Measurements from ENCODE around the gene STK31. TPM values are rescaled to one million over a fixed set of nuclear protein-coding genes. Genes with fewer than 3 reads are reported as not detected.
"Not testable (repeated sequence)": the region's sequence is repeated elsewhere in the genome, so short reads cannot be mapped to it uniquely, and the experiment has no call there.

The STK31 gene
- total and polyA plus RNA-seq, 2 experiments from 2014 or later, result 0.06 to 0.10 TPM

DNA sequence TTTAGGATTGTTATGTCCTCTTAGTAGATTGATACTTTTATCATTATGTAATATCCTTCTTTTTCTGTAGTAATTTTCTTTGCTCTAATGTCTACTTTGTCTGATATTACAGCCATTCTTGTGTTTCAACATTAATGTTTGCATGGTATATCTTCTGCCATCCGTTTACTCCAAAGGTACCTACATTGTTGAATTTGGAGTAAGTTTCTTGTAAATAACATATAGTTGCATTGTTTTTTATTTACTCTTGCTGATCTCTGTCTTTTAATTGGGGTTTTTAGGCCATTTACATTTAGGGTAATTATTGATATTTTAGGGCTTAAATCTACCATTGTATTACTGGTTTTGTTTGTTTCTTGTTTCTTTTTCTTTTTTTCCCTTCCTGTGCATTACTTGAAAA lies 100.1 kb downstream of the STK31 start:
- Histone ChIP-seq H3K4me3 (no peak overlapping the region), H3K4me2 (no peak overlapping the region), H3K9me3 (ENCODE audit: low read depth) (no peaks in the 10 kb centered on the region), H3K4me1 (ENCODE audit: insufficient read depth) (no peaks in the 10 kb centered on the region), H3K79me2 (no peaks in the 10 kb centered on the region), H4K20me1 (ENCODE audit: insufficient read depth, poor library complexity, severe bottlenecking) (no peaks in the 10 kb centered on the region), H3K27me3 (no peaks in the 10 kb centered on the region), H2AFZ (no peak overlapping the region), H3K9me2 (replicated peaks; ENCODE audit: insufficient read depth) (no peaks in the 10 kb centered on the region), H3K27ac (no peak overlapping the region), H3K36me3 (replicated peaks; ENCODE audit: insufficient read depth, low read depth) (no peaks in the 10 kb centered on the region)
- 94% methylated on average over 1 of the region's 1 CpG for WGBS (ENCODE audit: low lambda C conversion rate, missing lambda C conversion rate)
- TF ChIP-seq EZH2 (IDR thresholded peaks at IDR 0.05; ENCODE audit: borderline replicate concordance), result no peak
- no peak for TF ChIP-seq EZH2phosphoT487 (IDR thresholded peaks at IDR 0.05; ENCODE audit: low read depth, severe bottlenecking, unreplicated experiment)
- TF ChIP-seq, protein P1, sequence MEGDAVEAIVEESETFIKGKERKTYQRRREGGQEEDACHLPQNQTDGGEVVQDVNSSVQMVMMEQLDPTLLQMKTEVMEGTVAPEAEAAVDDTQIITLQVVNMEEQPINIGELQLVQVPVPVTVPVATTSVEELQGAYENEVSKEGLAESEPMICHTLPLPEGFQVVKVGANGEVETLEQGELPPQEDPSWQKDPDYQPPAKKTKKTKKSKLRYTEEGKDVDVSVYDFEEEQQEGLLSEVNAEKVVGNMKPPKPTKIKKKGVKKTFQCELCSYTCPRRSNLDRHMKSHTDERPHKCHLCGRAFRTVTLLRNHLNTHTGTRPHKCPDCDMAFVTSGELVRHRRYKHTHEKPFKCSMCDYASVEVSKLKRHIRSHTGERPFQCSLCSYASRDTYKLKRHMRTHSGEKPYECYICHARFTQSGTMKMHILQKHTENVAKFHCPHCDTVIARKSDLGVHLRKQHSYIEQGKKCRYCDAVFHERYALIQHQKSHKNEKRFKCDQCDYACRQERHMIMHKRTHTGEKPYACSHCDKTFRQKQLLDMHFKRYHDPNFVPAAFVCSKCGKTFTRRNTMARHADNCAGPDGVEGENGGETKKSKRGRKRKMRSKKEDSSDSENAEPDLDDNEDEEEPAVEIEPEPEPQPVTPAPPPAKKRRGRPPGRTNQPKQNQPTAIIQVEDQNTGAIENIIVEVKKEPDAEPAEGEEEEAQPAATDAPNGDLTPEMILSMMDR (IDR thresholded peaks at IDR 0.05; ENCODE audit: poor library complexity), result no peak
- DNase-seq (ENCODE audit: low spot score), result no peak

DNA sequence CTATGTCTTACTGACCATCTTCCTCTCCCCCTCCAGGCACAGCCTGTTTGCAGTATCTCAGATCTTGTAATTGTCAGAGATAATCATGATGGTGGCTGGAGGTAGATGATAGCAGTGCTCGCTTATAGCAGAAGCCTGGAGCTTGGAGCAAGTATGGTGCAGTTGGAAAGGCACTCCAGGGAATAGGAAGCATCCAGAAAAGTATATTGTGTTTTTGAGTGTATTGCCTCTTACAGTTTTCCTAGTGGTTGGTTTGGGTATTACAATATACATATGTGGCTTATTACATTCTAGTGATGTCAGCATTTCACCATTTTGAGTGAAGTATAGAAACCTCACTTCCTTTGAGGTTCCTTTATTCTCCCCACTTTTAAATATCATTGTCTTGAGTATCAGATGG lies 101.5 kb downstream of the STK31 start:
- no peaks in the 10 kb centered on the region for H3K9me2 ChIP-seq (replicated peaks; ENCODE audit: insufficient read depth)
- H3K4me3 ChIP-seq, result no peak overlapping the region
- WGBS (ENCODE audit: low lambda C conversion rate, missing lambda C conversion rate), result 94% methylated on average over 1 of the region's 1 CpG
- no peak overlapping the region for H3K4me2 ChIP-seq
- H3K27ac ChIP-seq, result no peak overlapping the region
- no peaks in the 10 kb centered on the region for H3K79me2 ChIP-seq
- no peak overlapping the region for H2AFZ ChIP-seq
- no peaks in the 10 kb centered on the region for H3K27me3 ChIP-seq
- H3K36me3 ChIP-seq (replicated peaks; ENCODE audit: insufficient read depth, low read depth), result no peaks in the 10 kb centered on the region
- no peaks in the 10 kb centered on the region for H3K9me3 ChIP-seq (ENCODE audit: low read depth)
- DNase-seq (ENCODE audit: low spot score), result no peak
- no peaks in the 10 kb centered on the region for H3K4me1 ChIP-seq (ENCODE audit: insufficient read depth)
- TF ChIP-seq EZH2 (IDR thresholded peaks at IDR 0.05; ENCODE audit: borderline replicate concordance) (no peak), EZH2phosphoT487 (IDR thresholded peaks at IDR 0.05; ENCODE audit: low read depth, severe bottlenecking, unreplicated experiment) (no peak)
- TF ChIP-seq, protein P1 (IDR thresholded peaks at IDR 0.05; ENCODE audit: poor library complexity), result no peak
- no peaks in the 10 kb centered on the region for H4K20me1 ChIP-seq (ENCODE audit: insufficient read depth, poor library complexity, severe bottlenecking)

DNA sequence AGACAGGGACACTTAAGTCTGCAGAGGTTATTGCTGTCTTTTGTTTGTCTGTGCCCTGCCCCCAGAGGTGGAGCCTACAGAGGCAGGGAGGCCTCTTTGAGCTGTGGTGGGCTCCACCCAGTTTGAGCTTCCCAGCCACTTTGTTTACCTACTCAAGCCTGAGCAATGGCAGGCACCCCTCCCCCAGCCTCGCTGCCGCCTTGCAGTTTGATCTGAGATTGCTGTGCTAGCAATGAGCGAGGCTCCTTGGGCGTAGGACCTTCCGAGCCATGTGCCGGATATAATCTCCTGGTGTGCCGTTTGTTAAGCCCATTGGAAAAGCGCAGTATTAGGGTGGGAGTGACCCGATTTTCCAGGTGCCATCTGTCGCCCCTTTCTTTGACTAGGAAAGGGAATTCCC lies 118.1 kb downstream of the STK31 start:
- not testable (repeated sequence) for H3K79me2 ChIP-seq; H2AFZ ChIP-seq; H3K4me3 ChIP-seq; DNase-seq (ENCODE audit: low spot score); H3K36me3 ChIP-seq (replicated peaks; ENCODE audit: insufficient read depth, low read depth); H3K9me3 ChIP-seq (ENCODE audit: low read depth); H3K27ac ChIP-seq; H4K20me1 ChIP-seq (ENCODE audit: insufficient read depth, poor library complexity, severe bottlenecking); H3K9me2 ChIP-seq (replicated peaks; ENCODE audit: insufficient read depth); H3K27me3 ChIP-seq; H3K4me1 ChIP-seq (ENCODE audit: insufficient read depth); H3K4me2 ChIP-seq
- 92% methylated on average over 10 of the region's 10 CpGs for WGBS (ENCODE audit: low lambda C conversion rate, missing lambda C conversion rate)

DNA sequence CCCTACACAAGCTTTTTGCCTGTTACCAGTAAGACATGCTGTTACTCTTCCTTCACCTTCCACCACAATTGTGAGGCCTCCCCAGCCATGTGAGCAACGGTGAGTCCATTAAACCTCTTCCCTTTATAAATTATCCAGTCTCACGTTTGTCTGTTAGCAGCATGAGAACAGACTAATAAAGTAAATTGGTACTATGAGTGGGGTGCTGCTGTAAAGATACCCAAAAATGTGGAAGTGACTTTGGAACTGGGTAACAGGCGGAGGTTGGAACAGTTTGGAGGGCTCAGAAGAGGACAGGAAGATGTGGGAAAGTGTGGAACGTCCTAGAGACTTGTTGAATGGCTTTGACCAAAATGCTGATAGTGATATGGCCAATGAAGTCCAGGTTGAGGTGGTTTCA lies 122.7 kb downstream of the STK31 start:
- not testable (repeated sequence) for H4K20me1 ChIP-seq (ENCODE audit: insufficient read depth, poor library complexity, severe bottlenecking); H3K4me1 ChIP-seq (ENCODE audit: insufficient read depth); H3K36me3 ChIP-seq (replicated peaks; ENCODE audit: insufficient read depth, low read depth); H2AFZ ChIP-seq; H3K79me2 ChIP-seq; H3K9me3 ChIP-seq (ENCODE audit: low read depth); H3K9me2 ChIP-seq (replicated peaks; ENCODE audit: insufficient read depth); H3K27ac ChIP-seq; H3K4me3 ChIP-seq; DNase-seq (ENCODE audit: low spot score); H3K27me3 ChIP-seq; H3K4me2 ChIP-seq
- WGBS (ENCODE audit: low lambda C conversion rate, missing lambda C conversion rate), result 76% methylated on average over 4 of the region's 4 CpGs

DNA sequence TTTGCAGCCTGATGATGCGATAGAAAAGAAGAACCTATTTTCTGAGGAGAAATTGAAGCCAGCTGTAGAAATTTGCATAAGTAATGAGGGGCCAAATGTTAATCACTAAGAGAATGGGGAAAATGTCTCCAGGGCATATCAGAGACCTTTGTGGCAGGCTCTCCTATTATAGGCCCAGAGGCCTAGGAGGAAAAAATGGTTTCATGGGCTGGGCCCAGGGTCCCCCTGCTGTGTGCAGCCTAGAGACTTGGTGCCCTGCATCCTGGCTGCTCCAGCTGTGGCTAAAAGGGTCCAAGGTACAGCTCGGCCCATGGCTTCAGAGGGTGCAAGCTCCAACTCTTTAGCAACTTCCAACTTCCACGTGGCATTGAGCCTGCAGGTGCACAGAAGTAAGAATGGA lies 123.4 kb downstream of the STK31 start:
- Histone ChIP-seq H2AFZ (no peak overlapping the region), H3K27ac (no peak overlapping the region), H3K4me1 (ENCODE audit: insufficient read depth) (no peaks in the 10 kb centered on the region), H3K9me3 (ENCODE audit: low read depth) (no peaks in the 10 kb centered on the region), H3K27me3 (no peaks in the 10 kb centered on the region), H3K9me2 (replicated peaks; ENCODE audit: insufficient read depth) (no peaks in the 10 kb centered on the region), H3K79me2 (no peaks in the 10 kb centered on the region), H3K36me3 (replicated peaks; ENCODE audit: insufficient read depth, low read depth) (no peaks in the 10 kb centered on the region), H3K4me3 (no peak overlapping the region), H4K20me1 (ENCODE audit: insufficient read depth, poor library complexity, severe bottlenecking) (no peaks in the 10 kb centered on the region), H3K4me2 (no peak overlapping the region)
- 93% methylated on average over 3 of the region's 3 CpGs for WGBS (ENCODE audit: low lambda C conversion rate, missing lambda C conversion rate)
- no peak for DNase-seq (ENCODE audit: low spot score)
- TF ChIP-seq, protein P1 (IDR thresholded peaks at IDR 0.05; ENCODE audit: poor library complexity), result no peak
- TF ChIP-seq EZH2 (IDR thresholded peaks at IDR 0.05; ENCODE audit: borderline replicate concordance) (no peak), EZH2phosphoT487 (IDR thresholded peaks at IDR 0.05; ENCODE audit: low read depth, severe bottlenecking, unreplicated experiment) (no peak)

DNA sequence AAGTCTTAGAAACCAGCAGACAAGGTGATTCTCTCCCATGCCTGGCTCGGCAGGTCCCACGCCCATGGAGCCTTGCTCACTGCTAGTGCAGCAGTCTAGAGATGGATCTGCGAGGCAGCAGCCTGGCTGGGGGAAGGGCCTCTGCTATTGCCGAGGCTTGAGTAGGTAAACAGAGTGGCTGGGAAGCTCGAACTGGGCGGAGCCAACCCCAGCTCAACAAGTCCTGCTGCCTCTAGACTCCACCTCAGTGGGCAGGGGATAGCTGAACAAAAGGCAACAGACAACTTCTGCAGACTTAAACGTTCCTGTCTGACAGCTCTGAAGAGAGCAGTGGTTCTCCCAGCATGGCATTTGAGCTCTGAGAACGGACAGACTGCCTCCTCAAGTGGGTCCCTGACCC lies 134.8 kb downstream of the STK31 start:
- H3K79me2 ChIP-seq; H3K4me3 ChIP-seq; H3K36me3 ChIP-seq (replicated peaks; ENCODE audit: insufficient read depth, low read depth); H3K4me2 ChIP-seq; H3K27me3 ChIP-seq; H3K4me1 ChIP-seq (ENCODE audit: insufficient read depth); H2AFZ ChIP-seq; H3K9me3 ChIP-seq (ENCODE audit: low read depth); DNase-seq (ENCODE audit: low spot score); H3K27ac ChIP-seq; H4K20me1 ChIP-seq (ENCODE audit: insufficient read depth, poor library complexity, severe bottlenecking); H3K9me2 ChIP-seq (replicated peaks; ENCODE audit: insufficient read depth): not testable (repeated sequence)
- WGBS (ENCODE audit: low lambda C conversion rate, missing lambda C conversion rate), result 76% methylated on average over 8 of the region's 8 CpGs
